ENCODE data around the gene RESP18.
A peak's percentile ranks its signal among the peaks of the same experiment; 100 is the strongest.

Gene RESP18

GRCh38 chr2:219354582-219354981, 22.0 kb upstream of the RESP18 start:
- WGBS, 2 experiments (ENCODE audit: insufficient coverage in 2 of 2) = 64 to 81% methylated on average over 3 of the region's 4 CpGs
- Histone ChIP-seq H3K9me3 (ENCODE audit: control insufficient read depth, low read length) (no peaks in the 10 kb centered on the region), H3K4me3 (ENCODE audit: extremely low read depth, insufficient read depth, low read length, poor library complexity, severe bottlenecking) (no peak overlapping the region), H3K4me1 (ENCODE audit: control insufficient read depth, insufficient read depth, low read length, poor library complexity, severe bottlenecking) (peaks cover 16% of the 10 kb centered on the region), H3K36me3 (ENCODE audit: control insufficient read depth, insufficient read depth, low read length) (no peaks in the 10 kb centered on the region), H3K27ac (ENCODE audit: low read depth, low read length, severe bottlenecking) (no peak overlapping the region)

- WGBS, 2 experiments (ENCODE audit: insufficient coverage in 2 of 2) = 71 to 100% methylated on average over 1 to 5 of the region's 5 CpGs
- no peak overlapping the region for H3K4me3 ChIP-seq (ENCODE audit: extremely low read depth, insufficient read depth, low read length, poor library complexity, severe bottlenecking)
- peaks cover 9% of the 10 kb centered on the region for H3K4me1 ChIP-seq (ENCODE audit: control insufficient read depth, insufficient read depth, low read length, poor library complexity, severe bottlenecking)
- H3K9me3 ChIP-seq (ENCODE audit: control insufficient read depth, low read length) = no peaks in the 10 kb centered on the region
- H3K27ac ChIP-seq (ENCODE audit: low read depth, low read length, severe bottlenecking) = no peak overlapping the region
- H3K36me3 ChIP-seq (ENCODE audit: control insufficient read depth, insufficient read depth, low read length) = no peaks in the 10 kb centered on the region
Measured at GRCh38 chr2:219353129-219353528, 20.6 kb upstream of the RESP18 start.

- Histone ChIP-seq H3K27ac (ENCODE audit: low read depth, low read length, severe bottlenecking) (no peak overlapping the region), H3K36me3 (ENCODE audit: control insufficient read depth, insufficient read depth, low read length) (no peaks in the 10 kb centered on the region), H3K9me3 (ENCODE audit: control insufficient read depth, low read length) (no peaks in the 10 kb centered on the region), H3K4me1 (ENCODE audit: control insufficient read depth, insufficient read depth, low read length, poor library complexity, severe bottlenecking) (peaks cover 8% of the 10 kb centered on the region), H3K4me3 (ENCODE audit: extremely low read depth, insufficient read depth, low read length, poor library complexity, severe bottlenecking) (no peak overlapping the region)
- 18 to 31% methylated on average over 4 to 5 of the region's 5 CpGs for WGBS, 2 experiments (ENCODE audit: insufficient coverage in 2 of 2)
Measured at GRCh38 chr2:219352448-219353023, 20.0 kb upstream of the RESP18 start.

- Histone ChIP-seq H3K27ac (ENCODE audit: low read depth, low read length, severe bottlenecking) (peak overlapping the region; percentile 51), H3K36me3 (ENCODE audit: control insufficient read depth, insufficient read depth, low read length) (no peaks in the 10 kb centered on the region), H3K4me1 (ENCODE audit: control insufficient read depth, insufficient read depth, low read length, poor library complexity, severe bottlenecking) (peaks cover 8% of the 10 kb centered on the region), H3K4me3 (ENCODE audit: extremely low read depth, insufficient read depth, low read length, poor library complexity, severe bottlenecking) (no peak overlapping the region), H3K9me3 (ENCODE audit: control insufficient read depth, low read length) (no peaks in the 10 kb centered on the region)
- WGBS, 2 experiments (ENCODE audit: insufficient coverage in 2 of 2) = 59 to 60% methylated on average over 3 of the region's 4 CpGs
Measured at GRCh38 chr2:219350710-219351221, 18.2 kb upstream of the RESP18 start.

GRCh38 chr2:219350215-219350614, 17.7 kb upstream of the RESP18 start:
- H3K27ac ChIP-seq (ENCODE audit: low read depth, low read length, severe bottlenecking) = peak overlapping the region; percentile 51

DNA sequence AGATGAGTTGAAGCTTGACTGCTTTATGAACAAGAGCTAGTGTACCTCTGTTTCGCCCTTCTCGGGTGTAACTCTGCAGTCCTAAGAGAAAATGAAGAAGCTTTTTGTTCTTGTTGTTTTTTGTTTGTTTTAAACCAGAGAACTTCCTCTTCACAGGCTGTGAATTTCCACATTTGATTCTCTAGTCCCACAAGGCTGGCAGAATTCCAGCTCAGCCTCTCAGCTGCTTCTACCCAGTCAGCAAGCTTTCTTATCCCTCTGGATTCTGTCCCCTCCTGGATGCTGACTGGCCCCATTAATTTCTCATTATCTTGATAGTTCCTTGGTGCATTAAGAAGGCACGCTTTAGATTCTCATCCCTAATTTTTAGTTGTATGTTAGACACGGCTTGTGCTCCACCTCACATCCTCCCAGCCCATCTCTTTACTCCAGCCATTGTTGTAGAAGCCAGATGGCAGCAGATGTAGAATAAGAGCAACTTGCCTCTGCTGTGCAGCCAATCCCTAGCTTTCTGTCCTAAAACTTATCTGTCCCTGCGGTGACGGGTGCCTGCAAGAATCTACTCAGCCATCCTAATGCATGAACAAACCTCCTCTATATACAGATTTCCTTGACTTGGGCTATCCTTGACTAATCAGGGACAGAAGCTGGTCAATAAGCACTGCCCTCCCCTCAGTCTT, 12.3 kb upstream of the RESP18 start:
- Histone ChIP-seq H3K9me3 (ENCODE audit: control insufficient read depth, low read length) (no peaks in the 10 kb centered on the region), H3K4me3 (ENCODE audit: extremely low read depth, insufficient read depth, low read length, poor library complexity, severe bottlenecking) (no peak overlapping the region), H3K4me1 (ENCODE audit: control insufficient read depth, insufficient read depth, low read length, poor library complexity, severe bottlenecking) (no peaks in the 10 kb centered on the region), H3K36me3 (ENCODE audit: control insufficient read depth, insufficient read depth, low read length) (no peaks in the 10 kb centered on the region), H3K27ac (ENCODE audit: low read depth, low read length, severe bottlenecking) (no peak overlapping the region)
- 76 to 94% methylated on average over 2 to 4 of the region's 6 CpGs for WGBS, 2 experiments (ENCODE audit: insufficient coverage in 2 of 2)

More at GRCh38 chr2:219350215-219350614, 17.7 kb upstream of the RESP18 start:
- Histone ChIP-seq H3K36me3 (ENCODE audit: control insufficient read depth, insufficient read depth, low read length) (no peaks in the 10 kb centered on the region), H3K4me3 (ENCODE audit: extremely low read depth, insufficient read depth, low read length, poor library complexity, severe bottlenecking) (no peak overlapping the region), H3K9me3 (ENCODE audit: control insufficient read depth, low read length) (no peaks in the 10 kb centered on the region), H3K4me1 (ENCODE audit: control insufficient read depth, insufficient read depth, low read length, poor library complexity, severe bottlenecking) (peaks cover 8% of the 10 kb centered on the region)
- 82 to 96% methylated on average over 3 of the region's 3 CpGs for WGBS, 2 experiments (ENCODE audit: insufficient coverage in 2 of 2)

- no peaks in the 10 kb centered on the region for H3K36me3 ChIP-seq (ENCODE audit: control insufficient read depth, insufficient read depth, low read length)
- WGBS, 2 experiments (ENCODE audit: insufficient coverage in 2 of 2) = 41 to 43% methylated on average over 5 of the region's 5 CpGs
- H3K9me3 ChIP-seq (ENCODE audit: control insufficient read depth, low read length) = no peaks in the 10 kb centered on the region
- H3K27ac ChIP-seq (ENCODE audit: low read depth, low read length, severe bottlenecking) = no peak overlapping the region
- H3K4me3 ChIP-seq (ENCODE audit: extremely low read depth, insufficient read depth, low read length, poor library complexity, severe bottlenecking) = no peak overlapping the region
- no peaks in the 10 kb centered on the region for H3K4me1 ChIP-seq (ENCODE audit: control insufficient read depth, insufficient read depth, low read length, poor library complexity, severe bottlenecking)
Measured at GRCh38 chr2:219335373-219335786, 2.8 kb upstream of the RESP18 start.

GRCh38 chr2:219334076-219334475, 1.5 kb upstream of the RESP18 start:
- no peaks in the 10 kb centered on the region for H3K4me1 ChIP-seq (ENCODE audit: control insufficient read depth, insufficient read depth, low read length, poor library complexity, severe bottlenecking)
- H3K4me3 ChIP-seq (ENCODE audit: extremely low read depth, insufficient read depth, low read length, poor library complexity, severe bottlenecking) = no peak overlapping the region
- no peaks in the 10 kb centered on the region for H3K36me3 ChIP-seq (ENCODE audit: control insufficient read depth, insufficient read depth, low read length)
- no peaks in the 10 kb centered on the region for H3K9me3 ChIP-seq (ENCODE audit: control insufficient read depth, low read length)
- no CpG with 5 or more reads among the region's 2 CpGs for WGBS, 2 experiments (ENCODE audit: insufficient coverage in 2 of 2)
- no peak overlapping the region for H3K27ac ChIP-seq (ENCODE audit: low read depth, low read length, severe bottlenecking)

DNA sequence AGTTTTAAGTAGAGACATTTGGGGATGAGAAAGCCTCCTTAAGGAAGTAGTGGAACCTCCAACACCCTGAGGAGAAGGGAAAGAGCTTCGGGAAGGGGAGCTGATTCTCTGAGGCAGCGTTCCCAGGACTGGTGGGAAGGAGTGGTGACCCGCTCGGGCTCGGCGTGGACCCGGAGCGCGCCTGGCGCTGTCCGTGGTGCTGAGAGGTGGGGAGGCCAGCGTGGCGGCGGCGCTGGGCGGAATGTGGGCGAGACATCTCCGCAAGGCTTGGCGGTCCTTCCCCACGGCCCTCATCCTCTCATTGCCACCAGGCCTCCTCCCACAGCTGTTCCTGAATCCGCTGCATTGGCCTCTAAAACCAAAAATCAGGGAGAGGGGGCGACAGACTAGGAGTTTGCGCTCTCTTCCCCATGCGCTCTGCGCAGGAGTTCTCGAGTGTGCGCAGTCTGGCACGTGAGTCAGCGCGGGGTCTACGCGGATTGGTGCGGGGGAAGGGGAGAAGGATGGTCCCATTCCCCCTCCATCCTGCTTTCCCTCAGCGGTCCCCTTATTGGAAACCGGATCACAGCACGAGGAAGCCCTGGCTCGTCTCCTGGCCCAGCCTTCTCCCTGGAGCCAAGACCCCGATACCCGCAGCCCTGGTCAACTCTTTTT, 857 bp downstream of the RESP18 start:
- no peak overlapping the region for H3K4me3 ChIP-seq (ENCODE audit: extremely low read depth, insufficient read depth, low read length, poor library complexity, severe bottlenecking)
- no peaks in the 10 kb centered on the region for H3K4me1 ChIP-seq (ENCODE audit: control insufficient read depth, insufficient read depth, low read length, poor library complexity, severe bottlenecking)
- no peaks in the 10 kb centered on the region for H3K36me3 ChIP-seq (ENCODE audit: control insufficient read depth, insufficient read depth, low read length)
- H3K27ac ChIP-seq (ENCODE audit: low read depth, low read length, severe bottlenecking) = no peak overlapping the region
- no peaks in the 10 kb centered on the region for H3K9me3 ChIP-seq (ENCODE audit: control insufficient read depth, low read length)
- 17 to 19% methylated on average over 26 to 32 of the region's 39 CpGs for WGBS, 2 experiments (ENCODE audit: insufficient coverage in 2 of 2)

DNA sequence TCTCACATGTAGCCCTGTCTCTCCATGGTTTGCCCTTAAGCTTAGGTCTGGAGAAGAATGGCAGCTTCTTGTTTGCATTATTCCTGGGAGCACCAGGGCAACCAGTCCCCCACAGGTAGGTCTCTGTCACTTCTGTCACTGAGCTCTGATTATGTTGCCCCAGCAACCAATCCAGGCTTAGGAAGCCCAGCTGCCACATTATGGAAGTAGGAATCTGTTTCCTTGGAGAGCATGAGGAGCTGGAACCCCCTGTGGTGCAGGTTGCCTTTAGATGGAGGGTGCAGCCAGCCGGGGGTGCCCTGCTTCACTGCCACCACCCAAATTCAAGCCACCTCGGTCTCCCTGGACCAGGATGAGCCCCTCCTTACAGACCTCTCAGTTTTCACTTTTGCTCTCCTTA, 4.8 kb downstream of the RESP18 start:
- Histone ChIP-seq H3K27ac (ENCODE audit: low read depth, low read length, severe bottlenecking) (no peak overlapping the region), H3K9me3 (ENCODE audit: control insufficient read depth, low read length) (no peaks in the 10 kb centered on the region), H3K4me1 (ENCODE audit: control insufficient read depth, insufficient read depth, low read length, poor library complexity, severe bottlenecking) (no peaks in the 10 kb centered on the region), H3K4me3 (ENCODE audit: extremely low read depth, insufficient read depth, low read length, poor library complexity, severe bottlenecking) (no peak overlapping the region), H3K36me3 (ENCODE audit: control insufficient read depth, insufficient read depth, low read length) (no peaks in the 10 kb centered on the region)
- 44 to 47% methylated on average over 1 to 2 of the region's 2 CpGs for WGBS, 2 experiments (ENCODE audit: insufficient coverage in 2 of 2)
